HK-2 (cell line): ENCODE results near the gene PLPP4.

Source experiments
- DNase-seq: peaks from one replicate; pipeline ENCODE4 v3.0.0-alpha.2; 2018; ENCODE audit not compliant: unreplicated experiment

Gene PLPP4

GRCh38 chr10:120456626-120457430 is at the start of gene PLPP4:
PLPP4 (plus strand) TSS chr10:120457227; CDS start chr10:120457306, 79 bp downstream.
- peak; percentile 79 for DNase-seq

- DNase-seq = no peak
Observed at GRCh38 chr10:120409816-120410215, 47.2 kb upstream of the PLPP4 start.

- no peak for DNase-seq
Observed at GRCh38 chr10:120414946-120415345, 42.1 kb upstream of the PLPP4 start.

- peak; percentile 71 for DNase-seq
Observed at GRCh38 chr10:120415709-120416330, 41.2 kb upstream of the PLPP4 start.

- peak; percentile 51 for DNase-seq
Observed at GRCh38 chr10:120420421-120420820, 36.6 kb upstream of the PLPP4 start.

GRCh38 chr10:120421250-120421649 is 35.8 kb upstream of the PLPP4 start:
- no peak for DNase-seq

- DNase-seq = peak; percentile 82
Observed at GRCh38 chr10:120422457-120422856, 34.6 kb upstream of the PLPP4 start.

GRCh38 chr10:120423431-120424197 is 33.4 kb upstream of the PLPP4 start:
- peak; percentile 64 for DNase-seq

GRCh38 chr10:120424198-120424464 is 32.9 kb upstream of the PLPP4 start:
- no peak for DNase-seq

- DNase-seq = no peak
Observed at GRCh38 chr10:120426306-120426705, 30.7 kb upstream of the PLPP4 start.

- no peak for DNase-seq
Observed at GRCh38 chr10:120428754-120429153, 28.3 kb upstream of the PLPP4 start.

GRCh38 chr10:120429395-120429794 is 27.6 kb upstream of the PLPP4 start:
- DNase-seq = no peak

GRCh38 chr10:120431251-120431651 is 25.8 kb upstream of the PLPP4 start:
- DNase-seq = no peak

GRCh38 chr10:120432209-120432608 is 24.8 kb upstream of the PLPP4 start:
- DNase-seq = no peak

- no peak for DNase-seq
Observed at GRCh38 chr10:120433141-120433540, 23.9 kb upstream of the PLPP4 start.

- no peak for DNase-seq
Observed at GRCh38 chr10:120436439-120437112, 20.5 kb upstream of the PLPP4 start.

- DNase-seq = no peak
Observed at GRCh38 chr10:120437541-120437940, 19.5 kb upstream of the PLPP4 start.

GRCh38 chr10:120451968-120452367 is 5.1 kb upstream of the PLPP4 start:
- DNase-seq = no peak

GRCh38 chr10:120453319-120453718 is 3.7 kb upstream of the PLPP4 start:
- no peak for DNase-seq

GRCh38 chr10:120453886-120454285 is 3.1 kb upstream of the PLPP4 start:
- no peak for DNase-seq

GRCh38 chr10:120455004-120455403 is 2.0 kb upstream of the PLPP4 start:
- DNase-seq = no peak

GRCh38 chr10:120455606-120456005 is 1.4 kb upstream of the PLPP4 start:
- no peak for DNase-seq
